Gastroesophageal sphincter (tissue), 4 donors: ENCODE measurements around the gene TSHZ2. TPM values are rescaled to one million over a fixed set of nuclear protein-coding genes. Genes with fewer than 3 reads are reported as not detected.
A peak's percentile ranks its signal among the peaks of the same experiment; 100 is the strongest.

Experiments
- ATAC-seq: fragments of 150-250 bp; one replicate; pipeline ENCODE4 v1.9.1; 2016; ENCODE audit warnings: mild to moderate bottlenecking, moderate library complexity
- H3K27ac ChIP-seq, 4 donors: fragments of 200-600 bp; sonication (generic) in 3 of 4; 1 replicate in 3 of 4; 2 replicates in 1 of 4; pipeline ENCODE4 v1.5.1; 2016 to 2019
- H3K27me3 ChIP-seq: fragments of 200-600 bp; sonication (generic); one replicate; pipeline ENCODE4 v1.5.1; 2019
- H3K36me3 ChIP-seq, 2 donors: fragments of 200-600 bp; sonication (generic); one replicate each; pipeline ENCODE4 v1.5.1; 2019; ENCODE audit warnings: control low read depth in 1 of 2
- H3K4me1 ChIP-seq, 3 donors: fragments of 200-600 bp; sonication (generic); 1 replicate in 2 of 3; 2 replicates in 1 of 3; pipeline ENCODE4 v1.5.1; 2016 to 2019; ENCODE audit warnings: control low read depth in 2 of 3
- H3K4me3 ChIP-seq, 2 donors: fragments of 200-600 bp; sonication (generic); one replicate each; pipeline ENCODE4 v1.5.1; 2019; ENCODE audit warnings: mild to moderate bottlenecking in 1 of 2, moderate library complexity in 1 of 2
- H3K9me3 ChIP-seq, 3 donors: fragments of 200-600 bp; sonication (generic); one replicate each; pipeline ENCODE4 v1.5.1; 2017 to 2019; ENCODE audit warnings: control low read depth in 2 of 3
- EP300 ChIP-seq: sonication (generic); formaldehyde crosslinking; IDR thresholded peaks from one replicate; pipeline ENCODE4 v1.6.1; 2017; ENCODE audit warnings: antibody characterized with exemption, mild to moderate bottlenecking
- POLR2A ChIP-seq, 2 donors: fragments of 450-650 bp; IDR thresholded peaks; one replicate each; pipeline ENCODE4 v1.6.1; 2017; ENCODE audit warnings: antibody characterized with exemption in 2 of 2, mild to moderate bottlenecking in 2 of 2, moderate library complexity in 1 of 2
- POLR2AphosphoS5 ChIP-seq: sonication (generic); formaldehyde crosslinking; IDR thresholded peaks from one replicate; pipeline ENCODE4 v1.6.1; 2017; ENCODE audit warnings: antibody characterized with exemption
- WGBS, 2 donors: methylation state at CpG; one replicate each; pipeline ENCODE4 v1.1.5; 2018; ENCODE audit warnings: low coverage in 1 of 2; 5-methylcytosine and 5-hydroxymethylcytosine counted together
- total RNA-seq, 4 donors: library from RNA; depleted of rRNA; stranded (reverse); fragments of >200 nt; gene quantifications; one replicate each; pipeline ENCODE4 v1.1.0, GENCODE V29; 2016
- TF ChIP-seq, protein P1 (sequence below), 4 experiments: fragments of 200-600 bp in 2 of 4; fragments of 450-650 bp in 2 of 4; sonication (generic) in 1 of 4; IDR thresholded peaks; one replicate each; pipeline ENCODE4 v1.5.1; 2017 to 2019; ENCODE audit warnings: antibody characterized with exemption in 4 of 4, mild to moderate bottlenecking in 2 of 4, moderate library complexity in 2 of 4

TSHZ2 gene
- total RNA-seq, 4 donors from 2014 or later, result 9.9 to 21.3 (median 12.2) TPM

DNA sequence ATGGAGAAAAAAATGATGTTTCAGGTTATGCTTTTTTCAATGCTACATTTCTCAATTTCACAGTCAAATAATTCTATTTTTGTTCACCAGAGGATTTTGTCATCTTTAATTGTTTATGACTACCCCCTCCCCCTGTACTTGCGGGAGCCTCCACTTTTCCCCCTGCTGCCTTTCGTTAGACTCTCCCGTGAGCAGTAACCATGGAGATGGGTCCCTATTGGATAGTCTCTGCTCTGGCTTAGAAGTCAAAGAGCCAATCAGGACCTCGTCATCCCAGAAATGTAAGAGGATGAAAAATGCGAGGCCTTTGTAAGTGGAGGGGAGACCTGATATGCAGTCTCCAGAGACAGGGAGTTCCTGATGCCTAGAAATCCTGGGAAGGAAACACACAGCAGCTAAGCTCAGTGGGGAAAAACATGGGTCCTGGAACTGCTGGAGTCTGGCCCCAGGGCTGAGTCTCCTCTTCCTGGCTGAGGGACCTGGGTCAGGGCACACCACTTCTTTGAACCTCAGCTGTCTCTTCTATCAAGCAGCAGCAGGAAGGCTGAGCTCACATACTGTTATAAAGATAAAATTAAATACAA is 298.7 kb downstream of the TSHZ2 start:
- Histone ChIP-seq H3K36me3 (no peaks in the 10 kb centered on the region), H3K9me3 (no peaks in the 10 kb centered on the region), H3K27ac (no peak overlapping the region), H3K27me3 (no peaks in the 10 kb centered on the region), H3K4me3 (no peak overlapping the region), H3K4me1 (no peaks in the 10 kb centered on the region)
- 79% methylated on average over 4 of the region's 5 CpGs; no CpG with 5 or more reads in 1 of the 2 donors for WGBS, 2 donors
- no peak for TF ChIP-seq POLR2AphosphoS5
- ATAC-seq, result no peak

DNA sequence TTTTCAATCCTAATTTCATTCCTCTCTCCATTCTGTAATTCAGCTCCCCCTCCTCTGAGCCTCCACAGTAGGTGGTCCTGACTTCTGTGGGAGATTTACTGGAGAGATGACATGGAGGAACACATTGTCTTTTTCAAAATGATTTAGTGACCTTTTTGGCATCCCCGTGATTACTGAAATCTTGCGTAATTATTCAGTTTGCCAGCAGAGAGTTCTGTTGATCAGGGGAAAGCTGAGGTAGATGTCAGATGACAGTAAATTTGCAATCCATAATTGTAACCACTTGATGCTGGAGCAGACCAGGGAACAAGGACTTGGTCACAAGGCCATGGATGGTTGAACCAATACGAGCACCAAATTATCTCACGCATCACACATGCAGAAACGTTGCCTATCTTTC is 302.2 kb downstream of the TSHZ2 start:
- H3K36me3 ChIP-seq, result no peaks in the 10 kb centered on the region
- no peaks in the 10 kb centered on the region for H3K27me3 ChIP-seq
- H3K9me3 ChIP-seq, result no peaks in the 10 kb centered on the region
- 80 to 81% methylated on average over 1 to 5 of the region's 5 CpGs for WGBS, 2 donors
- no peak for ATAC-seq
- H3K4me3 ChIP-seq, result no peak overlapping the region
- no peak overlapping the region for H3K27ac ChIP-seq
- TF ChIP-seq, protein P1, sequence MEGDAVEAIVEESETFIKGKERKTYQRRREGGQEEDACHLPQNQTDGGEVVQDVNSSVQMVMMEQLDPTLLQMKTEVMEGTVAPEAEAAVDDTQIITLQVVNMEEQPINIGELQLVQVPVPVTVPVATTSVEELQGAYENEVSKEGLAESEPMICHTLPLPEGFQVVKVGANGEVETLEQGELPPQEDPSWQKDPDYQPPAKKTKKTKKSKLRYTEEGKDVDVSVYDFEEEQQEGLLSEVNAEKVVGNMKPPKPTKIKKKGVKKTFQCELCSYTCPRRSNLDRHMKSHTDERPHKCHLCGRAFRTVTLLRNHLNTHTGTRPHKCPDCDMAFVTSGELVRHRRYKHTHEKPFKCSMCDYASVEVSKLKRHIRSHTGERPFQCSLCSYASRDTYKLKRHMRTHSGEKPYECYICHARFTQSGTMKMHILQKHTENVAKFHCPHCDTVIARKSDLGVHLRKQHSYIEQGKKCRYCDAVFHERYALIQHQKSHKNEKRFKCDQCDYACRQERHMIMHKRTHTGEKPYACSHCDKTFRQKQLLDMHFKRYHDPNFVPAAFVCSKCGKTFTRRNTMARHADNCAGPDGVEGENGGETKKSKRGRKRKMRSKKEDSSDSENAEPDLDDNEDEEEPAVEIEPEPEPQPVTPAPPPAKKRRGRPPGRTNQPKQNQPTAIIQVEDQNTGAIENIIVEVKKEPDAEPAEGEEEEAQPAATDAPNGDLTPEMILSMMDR (IDR thresholded peaks at IDR 0.05), result no peak
- TF ChIP-seq POLR2AphosphoS5 (no peak), EP300 (no peak), POLR2A (IDR thresholded peaks at IDR 0.05) (no peak)
- no peaks in the 10 kb centered on the region for H3K4me1 ChIP-seq

DNA sequence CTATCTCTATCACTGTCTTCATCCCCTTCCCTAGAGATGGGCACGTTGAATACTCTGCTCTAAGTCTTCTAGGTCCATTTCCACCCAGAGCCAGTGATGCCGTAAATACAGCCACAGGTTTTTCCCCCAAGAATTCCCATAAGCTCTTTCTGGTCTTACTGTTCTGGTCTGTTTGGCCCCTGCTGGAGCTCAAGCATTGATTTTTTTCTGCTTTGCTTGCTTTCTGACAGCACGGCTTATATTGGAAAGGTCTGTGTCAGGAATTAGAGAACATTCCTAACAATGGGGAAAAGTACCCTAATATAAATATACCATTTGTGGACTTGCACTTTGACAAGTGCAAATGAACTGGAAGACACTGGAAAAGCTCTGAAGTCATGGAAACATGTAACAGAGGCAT is 302.6 kb downstream of the TSHZ2 start:
- 52 to 76% methylated on average over 3 of the region's 3 CpGs for WGBS, 2 donors
- Histone ChIP-seq H3K4me3 (no peak overlapping the region), H3K9me3 (no peaks in the 10 kb centered on the region), H3K4me1 (no peaks in the 10 kb centered on the region), H3K27ac (no peak overlapping the region), H3K27me3 (no peaks in the 10 kb centered on the region), H3K36me3 (no peaks in the 10 kb centered on the region)
- ATAC-seq, result no peak
- TF ChIP-seq, protein P1 (IDR thresholded peaks at IDR 0.05), result no peak
- TF ChIP-seq POLR2AphosphoS5, result no peak
- no peak for TF ChIP-seq EP300
- no peak for TF ChIP-seq POLR2A (IDR thresholded peaks at IDR 0.05)

DNA sequence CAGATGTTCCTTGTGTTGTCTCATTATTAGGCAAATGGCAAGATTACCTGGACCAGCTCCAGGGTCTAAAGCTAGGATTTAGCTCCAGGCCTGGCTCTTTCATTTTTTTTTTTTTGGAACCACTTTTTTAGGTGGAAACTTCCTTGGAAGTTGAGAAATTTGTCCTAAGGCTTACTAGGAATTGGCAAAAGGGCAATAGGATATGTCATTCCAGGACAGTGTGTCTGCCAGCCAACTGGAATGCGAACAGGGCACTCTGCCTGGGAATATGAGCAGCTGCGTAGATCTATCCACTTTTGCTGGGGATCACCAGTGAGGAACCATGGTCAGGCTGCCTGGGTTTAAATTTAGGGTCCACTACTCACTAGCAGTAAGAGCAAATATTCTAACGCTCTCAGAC is 304.0 kb downstream of the TSHZ2 start:
- Histone ChIP-seq H3K9me3 (no peaks in the 10 kb centered on the region), H3K27me3 (no peaks in the 10 kb centered on the region), H3K36me3 (no peaks in the 10 kb centered on the region), H3K4me3 (no peak overlapping the region), H3K4me1 (no peaks in the 10 kb centered on the region), H3K27ac (no peak overlapping the region)
- ATAC-seq, result peak; percentile 81
- no peak for TF ChIP-seq POLR2A (IDR thresholded peaks at IDR 0.05)
- TF ChIP-seq POLR2AphosphoS5, result peak; percentile 25
- TF ChIP-seq, protein P1 (IDR thresholded peaks at IDR 0.05), result no peak
- TF ChIP-seq EP300, result no peak
- WGBS, 2 donors, result 33 to 51% methylated on average over 2 of the region's 3 CpGs

DNA sequence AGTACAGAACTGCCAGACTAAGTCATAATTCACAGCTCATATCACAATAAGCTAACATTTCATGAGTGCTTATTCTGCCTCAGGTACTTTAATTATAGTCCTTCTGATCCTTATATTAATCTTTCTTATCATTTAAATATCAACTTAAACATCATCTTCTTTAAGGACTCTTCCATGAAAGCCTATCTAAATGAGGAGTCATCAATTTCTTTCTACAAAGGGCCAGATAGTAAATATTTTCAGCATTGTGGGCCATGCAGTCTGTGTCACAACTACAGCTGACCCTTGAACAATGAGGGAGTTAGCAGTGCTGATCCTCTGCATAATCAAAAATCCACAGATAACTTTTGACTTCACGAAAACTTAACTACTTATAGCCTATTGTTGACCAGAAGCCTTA is 306.4 kb downstream of the TSHZ2 start:
- no peak overlapping the region for H3K4me3 ChIP-seq
- no peak for ATAC-seq
- no peaks in the 10 kb centered on the region for H3K4me1 ChIP-seq
- 94 to 100% methylated on average over 1 of the region's 1 CpG for WGBS, 2 donors
- no peak overlapping the region for H3K27ac ChIP-seq
- TF ChIP-seq EP300, result no peak
- no peak for TF ChIP-seq POLR2A (IDR thresholded peaks at IDR 0.05)
- TF ChIP-seq, protein P1 (IDR thresholded peaks at IDR 0.05), result no peak
- TF ChIP-seq POLR2AphosphoS5, result no peak
- no peaks in the 10 kb centered on the region for H3K27me3 ChIP-seq
- H3K9me3 ChIP-seq, result no peaks in the 10 kb centered on the region
- H3K36me3 ChIP-seq, result no peaks in the 10 kb centered on the region
